GM18505 (cell line): ENCODE results near the gene KCNQ1.

Experiments used
- ATAC-seq: cut with Tn5 transposase; IDR thresholded peaks from one replicate; pipeline ENCODE4 v1.9.1; 2021; ENCODE audit not compliant: unreplicated experiment
- POLR2A ChIP-seq: IDR thresholded peaks from 4 replicates; pipeline ENCODE4 v1.6.1; 2011; ENCODE audit warnings: borderline replicate concordance; ENCODE audit not compliant: insufficient read depth, insufficient read length; ENCODE audit errors: extremely low read depth

Gene KCNQ1

DNA sequence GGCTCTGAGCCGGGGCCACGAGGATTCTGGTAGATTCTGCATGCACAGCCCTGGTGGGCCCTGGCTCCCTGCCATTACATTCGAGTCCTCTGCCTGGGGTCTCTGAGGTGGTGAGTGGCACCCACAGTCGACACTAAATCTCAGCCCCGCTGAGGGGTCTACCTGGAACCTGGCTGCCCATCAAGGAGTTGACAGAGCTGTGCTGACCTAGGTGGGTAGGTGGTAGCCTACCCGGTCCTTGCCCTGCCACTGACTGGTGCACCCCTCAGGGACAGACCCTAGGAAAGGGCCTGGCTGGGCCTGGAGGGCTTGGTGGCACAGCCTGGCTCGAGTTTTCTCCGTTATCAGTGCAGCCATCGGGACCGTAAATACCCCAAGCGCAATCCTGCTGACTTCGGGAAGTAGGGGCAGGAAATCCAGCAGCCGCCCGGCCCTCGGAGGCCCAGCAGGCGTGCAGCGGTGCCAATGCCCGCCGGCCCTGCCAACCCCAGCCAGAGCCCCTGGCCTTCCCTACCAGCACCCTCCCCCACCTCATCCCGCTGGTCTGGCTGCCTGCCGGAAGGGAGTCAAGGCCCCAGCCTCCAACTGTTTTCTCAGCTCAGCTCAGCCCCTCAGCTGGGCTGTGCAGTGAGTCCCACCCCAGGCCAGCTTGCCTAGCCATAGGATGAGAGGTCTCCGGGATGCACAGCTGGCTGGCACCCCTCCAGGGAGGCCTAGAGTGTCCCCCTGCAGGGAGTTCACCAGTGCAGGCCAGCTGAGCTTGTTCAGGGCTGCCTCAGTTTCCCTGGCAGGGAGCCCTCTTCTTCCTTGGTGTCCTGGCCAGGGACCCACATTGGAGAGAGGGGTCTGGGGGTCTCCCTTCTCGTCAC lies 335.4 kb downstream of the KCNQ1 start:
- no peak for TF ChIP-seq POLR2A
- ATAC-seq = no peak

- no peak for TF ChIP-seq POLR2A
- ATAC-seq = no peak
Observed at GRCh38 chr11:2780850-2781407, 336.1 kb downstream of the KCNQ1 start.

DNA sequence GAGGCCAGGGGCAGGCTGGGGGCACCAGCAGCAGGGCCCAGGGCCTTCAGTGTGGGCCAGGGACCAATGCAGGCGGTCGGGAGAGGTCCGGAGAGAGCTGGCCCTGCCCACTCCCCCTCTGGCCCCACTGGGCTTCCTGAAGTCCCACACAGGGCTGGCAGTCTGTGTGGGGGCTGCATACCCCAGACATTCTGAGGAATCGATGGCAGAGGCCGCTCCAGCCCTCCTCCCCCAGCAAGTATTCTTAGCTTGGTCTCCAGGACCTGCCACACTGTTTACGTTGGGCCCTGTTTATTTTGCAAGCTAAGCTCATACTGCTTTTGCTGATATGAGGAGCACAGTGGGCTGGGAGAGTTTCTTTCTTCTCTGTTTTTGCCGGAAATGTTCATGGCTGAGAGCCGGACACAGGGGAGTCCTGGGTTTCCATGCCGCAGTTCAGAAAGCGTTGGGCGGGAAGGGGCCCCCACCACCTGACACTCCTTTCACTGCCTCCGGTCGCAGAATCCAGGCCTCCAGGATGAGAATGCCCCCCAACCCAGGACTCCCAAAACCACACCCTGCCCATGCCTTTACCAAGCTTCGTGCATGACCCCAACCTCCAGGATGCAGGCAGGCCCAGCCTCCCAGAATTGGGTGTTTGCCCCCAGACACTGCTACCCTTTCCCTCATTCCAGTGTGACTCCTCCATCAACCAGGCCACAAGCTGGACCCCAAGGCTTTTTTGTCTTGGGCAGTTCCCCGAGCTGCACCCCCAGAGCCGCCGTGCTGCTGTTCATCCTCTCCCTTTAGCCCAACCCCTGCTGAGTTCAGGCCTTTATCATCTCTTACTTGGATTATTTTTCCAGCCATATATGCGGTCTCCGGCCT lies 336.8 kb downstream of the KCNQ1 start:
- ATAC-seq = no peak
- TF ChIP-seq POLR2A = no peak

- no peak for ATAC-seq
Observed at GRCh38 chr11:2782769-2783168, 338.0 kb downstream of the KCNQ1 start.

DNA sequence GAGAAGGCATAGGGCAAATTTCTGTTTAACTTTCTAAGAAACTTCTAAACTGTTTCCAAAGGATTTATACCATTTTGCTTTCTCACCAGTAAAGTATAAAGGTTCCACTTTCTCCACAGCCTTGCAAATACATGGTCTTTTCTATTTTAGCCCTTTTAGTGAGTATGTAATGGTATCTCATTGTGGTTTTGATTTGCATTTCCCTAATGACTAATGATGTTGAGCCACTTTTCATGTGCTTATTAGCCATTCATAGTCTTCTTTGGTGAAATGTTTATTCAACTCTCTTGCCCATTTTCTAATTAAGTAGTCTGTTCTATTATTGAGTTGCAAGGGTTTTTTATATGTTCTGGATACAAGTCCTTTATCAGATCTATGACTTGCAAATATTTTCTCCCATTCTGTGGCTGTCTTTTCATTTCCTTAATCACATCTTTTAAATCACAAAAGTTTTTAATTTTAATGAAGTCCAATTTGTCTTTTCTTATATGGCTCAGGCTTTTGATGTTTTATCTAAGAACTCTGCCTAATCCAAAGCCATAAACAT lies 338.8 kb downstream of the KCNQ1 start:
- no peak for TF ChIP-seq POLR2A
- no peak for ATAC-seq

More at GRCh38 chr11:2782769-2783168, 338.0 kb downstream of the KCNQ1 start:
- TF ChIP-seq POLR2A = no peak

DNA sequence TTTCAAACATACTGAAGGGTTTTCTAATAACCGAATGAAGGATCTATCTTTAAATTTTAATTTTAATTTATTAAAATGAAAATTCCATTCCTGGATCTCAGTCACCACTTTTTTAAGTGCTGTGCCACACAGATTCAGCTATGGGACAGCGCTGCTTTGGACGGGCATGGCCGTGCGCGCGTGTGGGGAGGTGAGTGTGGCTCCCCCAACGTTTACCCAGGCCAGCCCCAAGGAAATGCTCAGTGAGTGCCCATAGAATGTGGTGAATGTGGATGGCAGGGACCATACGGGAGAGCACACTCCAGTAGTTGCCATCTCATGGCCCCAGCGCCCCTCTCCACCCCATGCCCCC lies 343.0 kb downstream of the KCNQ1 start:
- TF ChIP-seq POLR2A = no peak
- ATAC-seq = no peak

DNA sequence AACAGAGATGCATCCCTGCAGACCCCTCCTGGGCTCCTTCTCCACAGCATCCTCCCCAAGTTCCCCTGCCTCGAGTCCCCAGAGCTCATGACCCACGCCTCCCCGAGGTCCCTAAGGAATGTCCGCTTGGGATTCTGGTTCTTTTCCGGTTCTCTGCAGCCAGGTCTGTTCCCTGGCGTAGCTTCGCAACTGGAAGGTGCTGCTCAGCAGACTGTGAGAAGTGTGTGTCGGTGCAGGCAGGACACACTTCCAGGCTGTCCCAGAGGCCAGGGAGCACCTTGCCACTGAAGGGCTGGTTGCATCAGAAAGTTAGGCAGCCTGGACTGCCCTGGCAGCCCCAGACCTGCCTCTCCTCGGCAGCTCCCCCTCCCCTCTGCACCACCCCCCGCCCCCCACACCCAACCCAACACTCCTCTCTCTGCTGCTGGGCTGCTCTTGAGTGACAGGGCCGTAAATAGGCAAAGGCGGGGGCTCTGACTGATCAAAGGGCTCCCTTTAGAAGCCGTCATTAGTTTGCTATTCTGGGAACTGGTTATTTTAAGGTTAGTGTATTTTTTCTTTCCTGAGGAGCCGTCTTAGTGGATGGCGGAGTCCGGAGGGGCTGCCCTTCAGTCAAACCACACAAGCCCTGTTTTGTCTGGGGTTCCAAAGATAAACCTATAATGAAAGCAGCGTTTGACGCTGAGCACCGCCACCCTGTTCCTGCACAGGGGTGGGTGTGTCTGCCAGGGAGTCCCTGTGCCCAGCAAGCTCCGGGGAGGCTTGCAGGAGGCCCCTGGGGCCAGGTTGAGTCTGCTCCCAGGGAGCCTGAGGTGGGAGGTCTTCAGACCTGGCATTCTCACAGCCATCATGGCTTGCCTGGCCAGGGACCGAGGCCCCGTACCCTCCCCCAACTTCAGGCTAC lies 343.6 kb downstream of the KCNQ1 start:
- TF ChIP-seq POLR2A = no peak
- ATAC-seq = no peak

GRCh38 chr11:2789331-2789730 lies 344.5 kb downstream of the KCNQ1 start:
- no peak for TF ChIP-seq POLR2A

DNA sequence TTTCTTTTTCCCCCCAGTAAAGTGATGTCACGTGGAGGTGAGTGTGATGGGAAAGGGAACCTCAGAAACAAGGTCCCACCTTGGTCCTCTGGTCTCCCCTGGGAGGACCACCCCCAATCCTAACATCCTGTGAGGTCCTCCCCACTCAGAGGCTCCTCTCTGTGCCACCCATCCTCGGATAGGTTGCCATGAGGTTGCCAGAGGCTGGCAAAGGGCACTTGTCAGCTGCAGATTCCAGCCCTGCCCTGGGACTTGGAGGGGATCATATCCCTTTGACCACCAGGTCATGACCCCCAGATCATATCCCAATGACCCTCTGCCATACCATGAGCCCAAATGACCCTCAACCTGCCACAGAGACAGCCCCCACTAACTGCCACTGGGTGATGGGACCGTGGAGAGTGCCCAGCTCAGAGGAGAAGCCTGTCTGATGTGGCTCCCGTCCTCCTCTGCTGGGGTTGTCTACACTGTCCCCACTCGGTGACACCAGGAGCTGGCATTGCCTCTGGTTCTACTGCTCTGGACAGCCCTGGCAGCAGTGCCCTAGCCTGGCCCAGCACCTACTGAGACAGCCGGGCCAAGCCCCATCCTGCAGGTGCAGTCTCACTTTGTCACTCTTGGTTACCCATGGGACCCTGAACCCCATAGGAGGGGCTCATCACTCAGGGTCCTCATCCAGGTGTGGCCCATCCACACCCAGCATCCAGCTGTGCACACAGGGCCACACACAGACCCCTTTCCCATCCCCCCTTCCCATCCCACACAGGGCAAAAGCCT lies 345.2 kb downstream of the KCNQ1 start:
- ATAC-seq = no peak
- no peak for TF ChIP-seq POLR2A

More at GRCh38 chr11:2789331-2789730, 344.5 kb downstream of the KCNQ1 start:
- no peak for ATAC-seq

GRCh38 chr11:2790568-2790921 lies 345.7 kb downstream of the KCNQ1 start:
- TF ChIP-seq POLR2A = no peak
- ATAC-seq = no peak

- no peak for TF ChIP-seq POLR2A
- no peak for ATAC-seq
Observed at GRCh38 chr11:2791139-2791520, 346.3 kb downstream of the KCNQ1 start.
